Measurements from ENCODE around the gene SDF2L1. TPM values are rescaled to one million over a fixed set of nuclear protein-coding genes. Genes with fewer than 3 reads are reported as not detected.

SDF2L1 gene
- total RNA-seq, 1 donor from 2014 or later: 87.1 TPM

DNA sequence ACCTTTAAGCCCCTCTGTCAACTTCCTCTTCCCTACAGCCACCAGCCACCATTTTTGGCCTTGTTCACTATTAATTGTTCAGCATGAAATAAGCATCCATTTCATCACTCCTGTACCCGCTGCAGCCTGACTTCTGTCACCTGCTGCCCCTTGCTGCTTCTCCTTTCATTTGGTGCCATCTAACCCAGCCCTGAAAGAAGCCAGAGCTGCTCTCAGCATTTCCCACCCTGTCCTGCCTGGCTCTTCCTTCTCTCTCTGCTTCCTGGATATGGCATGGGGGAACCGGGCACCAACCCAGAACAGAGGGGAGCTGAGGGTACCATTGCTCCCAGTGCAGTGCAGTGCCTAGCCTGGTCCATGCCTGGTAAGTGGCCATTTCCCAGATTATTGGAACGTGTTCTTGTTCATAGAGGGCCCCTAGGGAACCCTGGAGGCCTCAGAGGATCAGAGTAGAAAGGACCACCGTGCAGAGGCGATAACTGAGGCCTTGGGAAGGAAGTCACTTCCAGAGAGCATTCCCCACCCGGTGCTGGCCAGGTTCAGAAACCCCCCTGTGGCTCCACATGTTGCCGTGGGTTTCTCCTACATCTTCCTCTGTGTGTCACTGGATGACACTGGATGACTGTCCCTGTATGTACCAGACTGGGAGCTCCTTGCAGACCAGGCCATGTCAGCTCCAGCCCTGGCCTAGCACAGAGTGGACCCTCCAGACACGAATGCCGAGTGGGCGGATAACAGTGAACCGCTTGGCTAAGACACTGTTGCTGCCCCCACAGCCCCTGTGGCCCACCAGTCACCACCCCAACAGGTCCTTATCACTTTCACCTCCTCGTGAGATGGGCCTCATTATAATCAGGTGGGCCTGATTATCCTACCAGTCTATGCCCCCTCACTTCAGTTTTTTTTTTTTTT lies 17.0 kb upstream of the SDF2L1 start:
- Histone ChIP-seq H3K36me3 (ENCODE audit: control insufficient read depth, insufficient read depth, low read length) (peaks cover 3% of the 10 kb centered on the region), H3K4me3 (ENCODE audit: low read depth, low read length) (no peak overlapping the region), H3K27me3 (ENCODE audit: control insufficient read depth, insufficient read depth, low read length) (no peaks in the 10 kb centered on the region)
- DNase-seq (ENCODE audit: low read depth): no peak
- TF ChIP-seq, protein P1, sequence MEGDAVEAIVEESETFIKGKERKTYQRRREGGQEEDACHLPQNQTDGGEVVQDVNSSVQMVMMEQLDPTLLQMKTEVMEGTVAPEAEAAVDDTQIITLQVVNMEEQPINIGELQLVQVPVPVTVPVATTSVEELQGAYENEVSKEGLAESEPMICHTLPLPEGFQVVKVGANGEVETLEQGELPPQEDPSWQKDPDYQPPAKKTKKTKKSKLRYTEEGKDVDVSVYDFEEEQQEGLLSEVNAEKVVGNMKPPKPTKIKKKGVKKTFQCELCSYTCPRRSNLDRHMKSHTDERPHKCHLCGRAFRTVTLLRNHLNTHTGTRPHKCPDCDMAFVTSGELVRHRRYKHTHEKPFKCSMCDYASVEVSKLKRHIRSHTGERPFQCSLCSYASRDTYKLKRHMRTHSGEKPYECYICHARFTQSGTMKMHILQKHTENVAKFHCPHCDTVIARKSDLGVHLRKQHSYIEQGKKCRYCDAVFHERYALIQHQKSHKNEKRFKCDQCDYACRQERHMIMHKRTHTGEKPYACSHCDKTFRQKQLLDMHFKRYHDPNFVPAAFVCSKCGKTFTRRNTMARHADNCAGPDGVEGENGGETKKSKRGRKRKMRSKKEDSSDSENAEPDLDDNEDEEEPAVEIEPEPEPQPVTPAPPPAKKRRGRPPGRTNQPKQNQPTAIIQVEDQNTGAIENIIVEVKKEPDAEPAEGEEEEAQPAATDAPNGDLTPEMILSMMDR (IDR thresholded peaks at IDR 0.05; ENCODE audit: insufficient read depth, low read length, poor library complexity, severe bottlenecking): no peak

DNA sequence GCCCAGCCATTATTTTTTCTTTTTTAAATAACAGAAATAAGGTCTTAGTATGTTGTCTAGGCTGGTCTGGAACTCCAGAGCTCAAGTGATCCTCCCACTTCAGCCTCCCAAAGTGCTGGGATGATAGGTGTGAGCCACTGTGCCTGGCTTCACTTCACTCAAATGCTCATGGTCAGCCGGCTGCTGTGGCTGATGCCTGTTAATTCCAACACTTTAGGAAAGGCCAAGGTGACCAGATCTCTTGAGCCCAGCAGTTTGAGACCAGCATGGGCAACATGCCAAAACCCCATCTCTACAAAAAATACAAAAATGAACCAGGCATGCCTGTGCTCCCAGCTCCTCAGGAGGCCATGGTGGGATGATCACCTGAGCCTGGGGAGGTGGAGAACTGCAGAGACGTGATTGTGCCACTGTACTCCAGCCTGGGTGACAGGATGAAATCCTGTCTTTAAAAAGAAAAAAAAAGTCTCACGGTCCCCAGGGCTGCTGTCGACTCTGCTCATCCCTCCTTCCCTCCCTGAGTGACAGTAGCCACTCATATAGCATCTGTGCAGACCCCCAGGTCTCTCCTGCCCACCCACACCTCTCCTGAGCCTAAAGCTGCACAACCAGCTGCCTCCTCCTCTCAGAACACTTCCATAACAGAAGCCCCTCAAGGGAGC lies 15.9 kb upstream of the SDF2L1 start:
- H3K36me3 ChIP-seq (ENCODE audit: control insufficient read depth, insufficient read depth, low read length): peaks cover 3% of the 10 kb centered on the region
- no peaks in the 10 kb centered on the region for H3K27me3 ChIP-seq (ENCODE audit: control insufficient read depth, insufficient read depth, low read length)
- TF ChIP-seq, protein P1 (IDR thresholded peaks at IDR 0.05; ENCODE audit: insufficient read depth, low read length, poor library complexity, severe bottlenecking): no peak
- no peak for DNase-seq (ENCODE audit: low read depth)
- no peak overlapping the region for H3K4me3 ChIP-seq (ENCODE audit: low read depth, low read length)

DNA sequence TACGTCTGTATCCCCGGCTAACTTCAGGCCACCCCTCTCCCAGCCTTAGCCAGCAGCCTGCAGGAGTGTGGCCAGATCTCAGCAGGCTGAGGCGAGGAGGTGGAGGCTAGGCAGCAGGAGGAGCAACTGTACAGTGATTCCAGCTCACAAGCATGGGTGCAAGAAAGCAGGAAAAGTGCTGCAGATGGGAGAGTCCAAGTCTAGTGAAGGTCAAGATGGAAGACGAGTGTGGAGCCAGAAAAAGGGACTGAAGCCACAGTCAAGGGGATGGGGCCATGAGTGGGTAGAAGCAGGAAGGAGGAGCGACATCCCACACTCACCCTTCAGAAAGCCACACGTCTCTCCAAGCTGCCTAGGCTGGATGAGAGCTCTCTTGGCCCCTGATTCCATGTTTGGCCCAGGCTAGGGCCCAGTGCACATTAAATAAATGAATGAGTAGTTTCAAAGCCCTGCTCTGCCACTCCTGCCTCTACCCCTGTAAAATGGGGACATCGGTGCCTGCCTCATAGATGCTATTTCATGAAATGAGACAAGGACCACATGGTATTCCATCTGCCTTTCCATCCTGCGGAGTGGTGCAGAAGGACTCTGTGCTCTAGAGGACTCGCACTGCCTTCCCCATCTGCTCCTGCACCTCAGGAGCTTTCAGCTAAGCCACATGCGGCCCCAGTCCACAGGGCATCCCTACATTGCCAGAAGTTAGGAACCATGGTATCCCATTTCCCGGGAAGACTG lies 15.2 kb upstream of the SDF2L1 start:
- peaks cover 3% of the 10 kb centered on the region for H3K36me3 ChIP-seq (ENCODE audit: control insufficient read depth, insufficient read depth, low read length)

DNA sequence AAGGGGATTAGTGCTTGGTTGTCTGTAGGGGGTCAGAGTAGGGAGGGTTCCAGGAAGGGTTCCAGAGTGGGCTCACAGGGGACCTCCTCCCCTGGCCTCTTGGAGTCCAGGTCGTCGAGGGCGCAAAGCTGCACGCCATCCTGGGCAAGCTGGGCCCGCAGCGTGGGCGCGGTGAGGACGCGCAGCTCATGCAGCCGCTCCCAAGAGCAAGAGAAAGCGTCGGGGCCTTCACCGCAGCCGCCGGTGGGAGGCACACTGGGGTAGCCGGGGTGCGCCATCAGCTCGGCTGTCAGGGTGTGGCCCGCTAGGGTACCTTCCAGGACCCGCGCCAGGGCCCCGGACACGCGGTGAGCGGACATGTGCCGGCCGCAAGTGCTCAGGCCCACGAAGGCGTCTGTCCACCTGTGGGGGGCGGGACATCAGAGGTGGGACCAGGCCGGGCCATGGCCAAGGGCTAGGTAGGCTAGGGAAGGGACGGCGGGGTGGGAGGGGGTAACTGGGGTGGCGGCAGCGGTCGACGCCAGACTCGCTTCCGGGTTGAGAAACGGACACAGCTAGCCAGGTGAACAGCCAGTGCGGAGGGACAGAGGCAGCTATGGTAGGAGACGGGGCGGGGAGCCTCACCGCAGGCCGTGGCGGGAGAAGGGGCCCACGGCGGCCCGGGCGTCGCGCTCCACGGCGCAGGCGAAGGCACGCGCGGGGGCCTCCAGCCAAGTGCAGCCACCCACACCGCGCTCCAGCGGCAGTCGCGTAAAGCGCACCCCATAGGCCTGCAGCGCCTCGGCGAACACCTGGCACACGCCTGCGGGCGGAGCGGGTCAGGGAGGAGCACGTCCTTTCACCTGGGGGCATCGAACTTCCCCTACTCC lies 13.5 kb upstream of the SDF2L1 start:
- Histone ChIP-seq H3K36me3 (ENCODE audit: control insufficient read depth, insufficient read depth, low read length) (no peaks in the 10 kb centered on the region), H3K27me3 (ENCODE audit: control insufficient read depth, insufficient read depth, low read length) (no peaks in the 10 kb centered on the region), H3K4me3 (ENCODE audit: low read depth, low read length) (peak overlapping the region; percentile 100)
- TF ChIP-seq, protein P1 (IDR thresholded peaks at IDR 0.05; ENCODE audit: insufficient read depth, low read length, poor library complexity, severe bottlenecking): no peak
- no peak for DNase-seq (ENCODE audit: low read depth)

More for the DNA sequence above, 15.2 kb upstream of the SDF2L1 start:
- TF ChIP-seq, protein P1 (IDR thresholded peaks at IDR 0.05; ENCODE audit: insufficient read depth, low read length, poor library complexity, severe bottlenecking): no peak
- Histone ChIP-seq H3K27me3 (ENCODE audit: control insufficient read depth, insufficient read depth, low read length) (no peaks in the 10 kb centered on the region), H3K4me3 (ENCODE audit: low read depth, low read length) (no peak overlapping the region)
- DNase-seq (ENCODE audit: low read depth): no peak
